GM21786 (cell line): ENCODE data around the gene YIPF4.
"Not testable (repeated sequence)": the region's sequence is repeated elsewhere in the genome, so short reads cannot be mapped to it uniquely, and the experiment has no call there.

Experiments used
- ATAC-seq: cut with Tn5 transposase; IDR thresholded peaks from one replicate; pipeline ENCODE4 v1.9.1; 2021; ENCODE audit not compliant: unreplicated experiment

YIPF4 gene

GRCh38 chr2:32364290-32364689 is 86.6 kb downstream of the YIPF4 start:
- ATAC-seq = not testable (repeated sequence)

GRCh38 chr2:32365679-32366078 is 88.0 kb downstream of the YIPF4 start:
- ATAC-seq = not testable (repeated sequence)
